Dedifferentiated amniotic fluid mesenchymal stem cell (primary cell): ENCODE data around the gene SERPINC1.
A peak's percentile ranks its signal among the peaks of the same experiment; 100 is the strongest.
"Not testable (repeated sequence)": the region's sequence is repeated elsewhere in the genome, so short reads cannot be mapped to it uniquely, and the experiment has no call there.

ENCODE experiments used
- DNase-seq: peaks from one replicate; pipeline ENCODE4 v3.0.0-alpha.2; 2016; ENCODE audit errors: extremely low spot score

SERPINC1 gene

DNA sequence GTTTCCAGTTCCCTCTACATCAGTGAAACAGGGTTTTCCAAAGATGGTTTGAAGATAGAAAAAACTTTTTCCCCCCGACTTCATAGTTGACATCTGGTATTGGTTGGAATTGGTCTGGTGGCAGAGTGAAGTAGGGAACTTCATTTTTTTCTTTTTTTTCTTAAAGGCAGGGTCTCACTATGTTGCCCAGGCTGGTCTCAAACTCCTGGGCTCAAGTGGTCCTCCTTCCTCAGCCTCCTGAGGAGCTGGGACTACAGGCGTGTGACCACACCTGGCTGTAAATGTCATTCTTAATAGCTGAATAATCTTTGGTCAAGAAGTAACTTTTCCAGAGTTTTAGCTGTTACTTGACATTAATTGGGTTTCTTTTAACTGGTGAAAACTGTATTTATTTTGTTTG, 27.2 kb downstream of the SERPINC1 start:
- DNase-seq, result no peak

DNA sequence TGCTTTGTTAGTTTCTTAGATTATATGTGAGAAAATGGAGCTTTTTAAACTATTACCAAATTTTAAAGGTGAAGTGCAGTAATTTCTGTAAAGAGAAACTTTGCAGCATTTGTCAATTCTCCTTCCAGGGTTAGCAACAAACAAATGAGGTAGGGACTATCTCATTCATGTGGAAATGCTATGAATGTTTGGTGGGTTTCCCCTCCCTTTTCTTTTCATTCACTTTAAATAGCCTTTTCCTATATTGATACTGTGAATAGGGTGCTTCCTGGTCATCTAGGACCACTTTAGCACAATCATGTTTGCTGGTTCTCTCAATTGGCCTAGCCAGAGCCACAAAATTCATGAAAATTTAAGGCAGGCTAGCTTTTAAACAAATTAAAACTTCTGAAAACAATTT, 28.4 kb downstream of the SERPINC1 start:
- no peak for DNase-seq

DNA sequence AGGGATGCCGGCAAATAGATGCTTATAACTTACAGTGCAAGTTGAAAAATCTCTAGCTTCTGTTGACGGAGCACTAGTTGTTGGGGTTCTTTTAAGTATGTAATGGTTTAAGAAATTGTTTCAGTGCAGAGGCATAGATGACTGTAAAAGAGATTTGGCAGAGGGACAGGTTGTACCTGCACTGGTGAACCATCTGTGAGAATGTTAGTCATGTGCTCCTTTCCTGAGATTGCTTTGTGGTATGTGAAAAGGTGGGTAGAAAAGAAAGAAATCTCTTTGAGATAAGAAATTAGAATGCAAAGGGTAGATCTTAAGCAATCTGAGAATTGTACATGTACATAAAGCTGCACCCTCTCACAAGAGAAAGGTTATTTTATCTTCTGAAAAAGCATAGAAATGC, 29.5 kb downstream of the SERPINC1 start:
- DNase-seq, result no peak

DNA sequence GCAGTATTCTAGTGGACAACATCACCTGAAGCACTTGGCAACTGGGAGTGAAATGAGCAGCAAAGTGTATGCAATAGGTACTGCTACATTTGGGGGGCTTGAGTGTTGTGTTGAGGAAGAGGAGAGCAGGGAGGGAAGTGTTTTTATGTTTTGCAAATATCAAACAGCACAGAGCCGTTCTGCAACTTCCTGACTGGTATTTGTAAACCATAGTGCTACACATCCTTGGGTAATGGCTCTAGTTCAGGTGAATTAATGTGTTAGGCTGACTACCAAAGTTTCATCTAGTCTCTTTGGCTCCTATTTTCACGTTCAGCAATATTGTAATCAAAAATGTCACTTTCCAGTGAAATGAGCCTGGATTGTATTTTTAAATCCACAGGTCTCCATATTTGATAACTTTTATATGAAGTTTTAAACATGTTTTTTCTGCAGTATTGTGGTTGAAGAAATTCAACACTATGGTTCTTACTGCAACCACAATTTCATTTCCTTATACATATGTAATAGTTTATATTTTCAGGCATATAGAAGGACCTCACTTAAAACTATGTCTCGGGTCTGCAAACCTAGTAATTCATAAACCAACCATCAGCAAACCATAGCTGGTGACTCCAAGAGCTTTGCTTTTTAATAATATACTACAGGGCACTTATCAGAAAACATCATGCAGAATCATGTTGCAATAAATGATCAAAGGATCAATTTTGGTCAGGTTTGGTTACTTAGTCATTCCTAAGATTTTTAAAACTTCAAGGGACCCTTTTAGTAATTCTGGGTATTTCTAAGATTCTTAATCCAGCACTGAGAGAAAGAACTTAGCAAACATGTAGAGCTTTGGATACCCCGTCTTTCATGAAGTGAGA, 30.1 kb downstream of the SERPINC1 start:
- DNase-seq, result no peak

DNA sequence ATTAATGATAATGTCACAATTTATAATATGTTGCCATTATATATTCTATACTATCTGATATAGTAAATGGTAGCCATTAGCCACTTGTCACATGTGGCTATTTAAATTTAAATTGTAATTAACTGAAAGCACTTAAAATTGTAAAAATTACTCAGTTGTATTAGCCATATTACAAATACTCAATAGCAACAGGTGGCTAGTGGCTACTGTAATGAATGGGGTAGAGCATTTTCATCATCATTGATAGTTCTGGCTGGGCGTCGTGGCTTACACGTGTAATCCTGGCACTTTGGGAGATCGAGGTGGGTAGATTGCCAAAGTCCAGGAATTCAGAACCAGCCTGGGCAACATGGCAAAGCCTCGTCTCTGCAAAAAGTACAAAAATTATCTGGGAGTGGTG, 32.4 kb downstream of the SERPINC1 start:
- no peak for DNase-seq

DNA sequence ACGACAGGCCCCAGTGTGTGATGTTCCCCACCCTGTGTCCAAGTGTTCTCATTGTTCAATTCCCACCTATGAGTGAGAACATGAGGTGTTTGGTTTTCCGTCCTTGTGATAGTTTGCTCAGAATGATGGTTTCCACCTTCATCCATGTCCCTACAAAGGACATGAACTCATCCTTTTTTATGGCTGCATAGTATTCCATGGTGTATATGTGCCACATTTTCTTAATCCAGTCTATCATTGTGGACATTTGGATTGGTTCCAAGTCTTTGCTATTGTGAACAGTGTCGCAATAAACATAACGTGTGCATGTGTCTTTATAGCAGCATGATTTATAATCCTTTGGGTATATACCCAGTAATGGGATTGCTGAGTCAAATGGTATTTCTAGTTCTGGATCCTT, 36.0 kb downstream of the SERPINC1 start:
- not testable (repeated sequence) for DNase-seq

DNA sequence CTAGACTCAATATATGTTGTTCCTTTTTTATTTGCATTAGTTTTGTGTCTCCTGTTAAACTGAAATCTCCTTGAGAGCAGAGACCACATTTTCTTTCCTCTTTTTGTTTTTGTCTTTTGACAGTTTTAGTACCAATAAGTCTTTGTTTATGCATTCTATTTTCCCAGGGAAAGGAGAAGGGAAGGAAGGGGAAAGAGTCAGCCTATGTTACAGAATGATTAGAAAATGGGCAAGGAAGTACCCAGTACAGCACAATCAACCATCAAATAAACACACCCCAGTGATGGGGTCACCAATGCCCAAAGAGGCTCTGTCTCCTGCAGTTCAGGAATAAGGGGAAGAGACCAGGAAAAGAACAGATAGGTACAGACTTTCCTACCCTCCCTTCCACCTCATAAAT, 38.9 kb downstream of the SERPINC1 start:
- no peak for DNase-seq

DNA sequence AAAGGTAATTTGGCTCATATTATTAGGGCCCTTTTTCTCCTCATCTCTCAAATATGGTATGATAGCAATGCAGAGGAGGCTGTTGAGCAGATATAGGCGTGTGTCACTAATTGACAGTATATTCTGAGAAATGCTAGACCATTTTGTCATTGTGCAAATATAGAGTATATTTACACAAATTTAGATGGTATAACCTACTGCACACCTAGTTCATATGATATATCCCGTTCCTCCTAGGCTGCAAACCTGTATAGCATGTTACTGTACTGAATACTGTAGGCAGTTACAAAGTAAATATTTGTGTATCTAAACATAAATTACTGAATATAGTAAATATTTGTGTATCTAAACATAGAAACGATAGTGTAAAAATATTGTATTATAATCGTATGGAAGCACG, 40.4 kb downstream of the SERPINC1 start:
- DNase-seq, result no peak

DNA sequence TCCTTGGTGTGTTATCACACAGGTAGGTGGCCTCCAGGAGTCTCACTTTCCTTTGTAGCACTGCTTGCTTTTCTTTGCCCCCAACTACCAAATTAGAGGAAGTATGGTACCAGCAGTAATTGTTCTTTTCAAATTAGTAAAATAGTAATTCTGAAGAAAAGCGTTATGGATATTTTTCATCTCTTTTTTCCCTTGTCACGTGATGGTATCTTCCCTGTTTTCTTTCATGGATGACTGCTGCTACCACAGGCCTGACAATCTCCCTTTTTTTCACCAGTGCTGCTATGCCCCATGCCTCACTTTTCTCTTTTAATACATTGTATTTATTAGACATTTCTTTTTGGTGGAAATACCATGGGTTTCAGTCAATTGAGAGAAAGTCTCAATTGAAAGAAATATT, 45.6 kb downstream of the SERPINC1 start:
- no peak for DNase-seq

DNA sequence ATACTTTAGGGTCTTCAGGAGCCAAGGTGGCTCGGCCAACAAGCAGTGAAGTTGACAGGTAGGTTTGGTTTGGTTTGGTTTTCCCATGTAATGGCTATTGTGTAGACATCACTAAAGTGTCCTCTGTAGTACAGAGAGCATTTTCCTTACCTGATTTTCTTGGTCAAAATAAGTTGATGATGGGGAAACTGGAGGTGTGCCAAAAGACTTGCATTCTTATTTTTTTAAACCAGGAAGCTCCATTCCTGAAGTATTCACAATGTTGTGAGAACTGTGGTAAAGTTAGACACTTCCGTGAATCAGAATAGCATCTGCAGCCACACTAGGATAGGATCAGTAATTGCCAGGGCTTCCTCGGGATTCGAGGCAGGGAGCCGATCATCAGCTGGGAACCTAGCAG, 46.0 kb downstream of the SERPINC1 start:
- no peak for DNase-seq

DNA sequence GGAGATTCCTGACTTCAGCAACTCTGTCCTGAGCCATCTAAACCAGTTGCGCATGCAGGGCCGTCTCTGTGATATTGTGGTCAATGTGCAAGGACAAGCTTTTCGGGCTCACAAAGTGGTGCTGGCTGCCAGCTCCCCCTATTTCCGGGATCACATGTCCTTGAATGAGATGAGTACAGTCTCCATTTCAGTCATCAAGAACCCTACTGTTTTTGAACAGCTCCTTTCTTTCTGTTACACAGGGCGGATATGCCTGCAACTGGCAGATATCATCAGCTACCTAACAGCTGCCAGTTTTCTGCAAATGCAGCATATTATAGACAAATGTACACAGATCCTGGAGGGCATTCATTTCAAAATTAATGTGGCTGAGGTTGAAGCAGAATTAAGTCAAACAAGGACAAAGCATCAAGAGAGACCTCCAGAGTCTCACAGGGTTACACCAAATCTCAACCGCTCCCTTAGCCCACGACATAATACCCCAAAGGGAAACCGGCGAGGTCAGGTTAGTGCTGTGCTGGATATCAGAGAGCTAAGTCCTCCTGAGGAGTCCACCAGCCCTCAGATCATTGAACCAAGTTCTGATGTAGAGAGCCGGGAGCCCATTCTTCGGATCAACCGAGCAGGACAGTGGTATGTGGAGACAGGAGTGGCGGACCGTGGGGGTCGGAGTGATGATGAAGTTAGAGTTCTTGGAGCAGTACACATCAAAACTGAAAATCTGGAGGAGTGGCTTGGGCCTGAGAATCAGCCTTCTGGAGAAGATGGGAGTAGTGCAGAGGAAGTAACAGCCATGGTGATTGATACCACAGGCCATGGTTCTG, 46.7 kb downstream of the SERPINC1 start:
- DNase-seq, result no peak

DNA sequence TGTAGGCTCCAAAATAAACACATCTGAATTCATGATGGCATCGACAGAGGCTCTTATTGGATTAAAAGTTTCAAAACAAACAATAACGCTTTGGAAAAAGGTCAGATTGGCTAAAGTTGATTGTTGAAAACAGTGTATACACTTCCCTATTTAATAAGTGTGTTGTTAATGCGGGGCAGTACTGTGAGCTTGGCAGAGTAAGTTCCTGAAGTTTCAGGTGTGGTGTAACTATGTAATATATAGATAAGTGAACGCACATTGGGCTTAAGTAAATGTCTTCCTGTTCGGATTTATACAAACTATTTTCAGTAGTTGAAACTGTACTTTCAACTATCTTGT, 48.1 kb downstream of the SERPINC1 start:
- DNase-seq, result no peak

DNA sequence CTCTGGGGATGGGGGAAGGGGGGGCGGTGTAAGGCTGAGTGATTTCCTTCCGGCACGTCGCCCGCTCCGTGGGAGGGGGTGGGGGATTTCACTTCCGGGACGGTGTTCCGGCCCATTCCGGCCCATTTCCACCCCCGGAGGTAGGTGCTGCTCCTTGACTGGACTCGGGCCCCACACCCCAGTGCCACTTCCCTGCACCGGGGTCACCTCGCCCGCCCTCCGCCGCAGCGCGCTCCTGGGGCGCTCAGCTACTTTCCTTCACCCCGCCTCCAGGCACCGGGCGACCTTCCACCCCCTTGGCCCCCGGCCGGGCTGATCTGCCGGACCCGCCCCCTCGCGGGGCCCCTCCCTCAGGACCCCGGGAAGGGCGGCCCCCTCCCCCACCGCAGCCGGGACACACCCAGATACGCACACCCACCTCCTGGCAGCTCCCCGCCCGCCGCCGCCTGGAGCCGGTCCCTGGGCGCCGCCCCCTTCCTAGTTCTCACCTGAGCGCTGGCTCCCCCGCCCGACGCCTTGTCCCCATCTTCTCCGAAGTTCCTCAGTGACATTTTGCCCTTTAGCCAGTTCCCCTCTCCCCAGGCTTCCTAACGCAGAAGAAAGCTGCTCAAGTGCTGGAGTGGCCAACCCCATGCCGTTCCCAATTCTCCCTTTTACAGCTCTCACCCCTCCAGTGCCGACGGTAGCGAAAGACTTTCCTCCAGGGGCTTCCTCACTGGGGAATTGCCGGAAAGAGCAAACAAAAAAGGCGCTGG, 48.7 kb downstream of the SERPINC1 start, which contains the start of gene ZBTB37:
TSS of gene ZBTB37 (plus strand) at position 115 of the 755 bp plus-strand sequence. CDS start 1,846 bp downstream, outside the sequence.
- DNase-seq, result no peak

DNA sequence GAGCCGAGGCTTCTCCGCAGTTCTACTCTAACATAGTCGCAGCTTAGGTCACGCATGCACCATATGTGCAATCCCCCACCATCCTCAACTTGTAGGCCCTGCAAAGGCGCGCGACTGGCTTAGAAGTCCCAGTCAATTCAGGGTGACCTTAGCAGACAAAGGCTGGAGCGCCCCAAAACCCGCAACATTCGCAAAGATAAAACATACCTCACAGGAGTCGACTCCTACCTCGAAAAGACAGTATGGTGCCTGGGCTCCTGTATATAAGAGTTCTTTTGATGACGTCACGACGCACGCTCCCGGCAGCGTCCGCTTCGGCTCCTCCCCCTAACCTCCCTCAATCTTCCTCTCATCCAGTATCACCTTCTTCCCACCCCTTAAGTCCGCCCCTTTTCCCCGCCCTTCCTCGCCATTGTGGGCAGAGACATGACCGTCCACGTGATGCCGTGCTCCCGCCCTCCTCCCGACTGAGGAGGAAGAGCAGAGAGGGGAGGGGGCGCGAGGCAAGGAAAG, 49.3 kb downstream of the SERPINC1 start, which contains the start of gene GAS5:
TSS of gene GAS5 (minus strand) at position 237 of the 513 bp plus-strand sequence.
- peak; percentile 100 for DNase-seq

DNA sequence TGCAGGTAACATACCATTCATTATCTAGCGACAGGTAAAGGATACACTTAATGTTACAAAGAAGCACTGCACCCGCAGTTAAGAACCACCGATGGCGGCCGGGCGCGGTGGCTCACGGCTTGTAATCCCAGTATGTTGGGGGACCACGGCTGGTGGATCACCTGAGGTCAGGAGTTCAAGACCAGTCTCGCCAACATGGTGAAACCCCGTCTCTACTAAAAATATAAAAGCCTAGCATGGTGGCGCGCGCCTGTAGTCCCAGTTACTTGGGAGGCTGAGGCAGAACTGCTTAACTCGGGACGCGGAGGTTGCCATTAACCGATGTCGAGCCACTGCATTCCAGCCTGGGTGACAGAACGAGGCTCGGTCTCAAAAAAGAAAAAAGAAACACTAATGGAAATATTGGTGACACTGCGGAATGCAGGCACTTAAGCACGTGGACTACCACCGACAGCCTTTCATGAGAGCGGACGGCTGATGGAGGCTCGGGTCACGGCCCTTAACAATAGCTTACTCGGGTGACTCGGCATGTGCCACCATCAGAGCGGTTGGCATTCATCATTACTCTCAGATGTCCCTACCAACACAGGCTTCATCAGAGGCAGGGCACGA, 49.9 kb downstream of the SERPINC1 start:
- DNase-seq, result no peak

DNA sequence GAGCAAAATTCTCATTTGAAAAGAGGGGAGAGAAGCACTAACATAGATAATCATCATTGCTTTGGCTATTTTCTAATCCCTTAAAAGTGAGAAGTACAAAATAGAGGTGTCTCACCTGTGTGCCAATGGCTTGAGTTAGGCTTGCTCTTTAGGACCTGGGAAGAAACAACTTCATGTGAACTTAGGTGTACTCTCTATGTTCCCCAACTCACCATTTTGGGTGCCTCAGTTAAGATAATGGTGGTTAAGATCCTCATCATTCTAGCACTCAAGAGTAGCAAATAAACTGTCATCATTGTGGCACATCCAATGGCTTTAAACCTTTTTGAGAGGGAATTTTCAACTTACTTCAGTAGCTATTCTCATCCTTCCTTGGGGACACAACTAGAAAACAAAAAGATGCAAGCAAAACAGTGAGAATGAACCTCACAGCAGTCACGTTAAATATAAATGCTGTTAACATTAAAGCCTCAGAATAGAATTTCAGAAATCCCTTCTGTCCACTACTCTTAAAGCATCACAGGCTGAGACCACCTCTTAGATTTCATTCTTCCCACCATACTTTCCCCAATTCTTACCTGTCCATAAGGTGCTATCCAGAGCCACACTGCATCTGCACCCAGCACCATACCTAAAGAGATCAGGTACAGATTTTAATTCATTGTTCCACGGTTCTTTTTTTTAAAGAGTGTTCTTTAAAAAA, 50.6 kb downstream of the SERPINC1 start:
- no peak for DNase-seq

DNA sequence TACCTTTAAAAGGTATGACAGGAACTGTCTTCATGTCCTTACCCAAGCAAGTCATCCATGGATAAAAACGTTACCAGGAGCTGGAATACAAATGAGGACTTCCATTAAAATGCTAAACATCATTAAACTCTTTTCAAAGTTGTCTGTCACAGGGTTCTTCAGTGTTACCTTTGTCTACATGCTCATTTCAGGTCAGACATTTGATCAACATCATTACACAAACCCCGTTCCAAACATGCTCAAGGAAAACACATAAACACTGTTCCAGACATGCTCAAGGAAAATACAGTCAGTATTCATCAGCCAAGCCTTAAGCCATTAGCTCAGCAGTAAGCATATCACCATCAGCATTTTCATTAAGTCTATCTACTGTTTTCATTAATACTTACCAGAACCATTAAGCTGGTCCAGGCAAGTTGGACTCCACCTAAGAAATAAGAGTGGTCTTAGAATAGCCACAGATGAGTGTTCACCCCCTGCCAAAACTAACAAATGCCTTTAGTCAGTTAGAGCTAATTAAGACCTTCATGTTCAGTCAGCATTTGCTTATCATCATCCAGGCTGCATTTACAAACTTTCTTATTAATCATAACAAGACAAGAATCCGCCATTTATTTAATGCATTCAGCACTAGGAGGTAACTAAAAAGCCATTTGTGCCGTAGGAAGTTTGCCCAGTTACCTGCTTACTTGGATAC, 51.5 kb downstream of the SERPINC1 start:
- no peak for DNase-seq

DNA sequence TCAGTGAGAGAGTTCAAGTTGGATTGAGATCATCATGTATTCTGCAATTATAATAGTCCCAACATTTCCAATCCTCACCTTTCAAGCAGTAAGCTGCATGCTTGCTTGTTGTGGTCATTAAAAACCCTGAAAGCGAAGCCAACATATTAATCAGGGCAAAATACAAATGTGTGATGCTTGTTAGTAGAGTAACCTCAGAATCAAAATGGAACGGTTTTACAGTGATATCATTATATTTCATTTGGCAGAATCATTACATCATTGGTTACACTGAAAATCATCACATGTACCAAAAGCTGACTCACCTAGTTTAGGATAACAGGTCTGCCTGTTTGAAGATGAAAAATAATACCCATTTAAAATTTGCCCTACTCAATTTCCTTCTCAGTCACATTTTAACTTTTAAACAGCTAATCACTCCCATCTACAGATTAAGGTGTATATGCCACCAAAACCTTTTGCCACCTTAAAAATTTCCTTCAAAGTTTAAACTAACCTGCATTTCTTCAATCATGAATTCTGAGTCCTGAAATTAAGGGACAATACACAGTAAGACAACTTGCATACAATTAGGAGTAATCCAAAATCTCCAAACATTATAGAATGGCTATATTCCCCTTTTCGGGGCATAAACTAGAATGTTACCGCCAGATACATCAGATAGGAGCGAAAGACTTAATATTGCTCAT, 52.8 kb downstream of the SERPINC1 start:
- no peak for DNase-seq
